Middle frontal gyrus (tissue), 1 donor: ENCODE data around the gene BCAR3.
"Not testable (repeated sequence)": the region's sequence is repeated elsewhere in the genome, so short reads cannot be mapped to it uniquely, and the experiment has no call there.

ENCODE experiments used
- DNase-seq: peaks from one replicate; pipeline ENCODE4 v3.0.0-alpha.2; 2015; ENCODE audit warnings: low spot score; ENCODE audit errors: extremely low spot score

The BCAR3 gene

DNA sequence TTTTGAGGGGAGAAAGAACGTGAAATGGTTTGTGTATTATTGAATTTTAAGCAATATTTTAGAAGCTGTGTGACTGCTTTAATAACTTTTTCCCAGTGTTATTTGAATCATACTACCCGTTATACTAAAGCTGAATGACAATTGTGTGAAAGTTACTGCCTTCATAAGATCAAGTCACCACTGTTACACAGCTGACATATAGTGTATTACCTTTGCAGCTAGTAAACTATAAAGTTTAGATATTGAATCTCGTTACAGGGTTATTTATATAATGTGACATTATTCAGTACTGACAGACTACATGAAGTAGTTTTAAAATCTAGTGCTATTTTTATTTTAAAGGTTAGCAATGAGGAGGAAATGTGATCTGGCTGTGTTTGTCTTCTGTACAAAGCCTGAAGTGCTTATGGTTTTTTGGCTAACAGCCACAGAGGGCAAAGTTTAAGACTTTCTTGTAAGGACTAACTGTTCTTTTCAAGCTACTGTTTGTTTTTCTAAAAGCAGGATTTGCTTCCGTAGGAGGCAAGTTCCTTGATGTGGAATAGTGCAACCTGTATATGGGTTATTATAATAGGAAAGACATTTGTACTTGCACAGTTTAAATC lies 127.6 kb downstream of the BCAR3 start:
- DNase-seq, result not testable (repeated sequence)

DNA sequence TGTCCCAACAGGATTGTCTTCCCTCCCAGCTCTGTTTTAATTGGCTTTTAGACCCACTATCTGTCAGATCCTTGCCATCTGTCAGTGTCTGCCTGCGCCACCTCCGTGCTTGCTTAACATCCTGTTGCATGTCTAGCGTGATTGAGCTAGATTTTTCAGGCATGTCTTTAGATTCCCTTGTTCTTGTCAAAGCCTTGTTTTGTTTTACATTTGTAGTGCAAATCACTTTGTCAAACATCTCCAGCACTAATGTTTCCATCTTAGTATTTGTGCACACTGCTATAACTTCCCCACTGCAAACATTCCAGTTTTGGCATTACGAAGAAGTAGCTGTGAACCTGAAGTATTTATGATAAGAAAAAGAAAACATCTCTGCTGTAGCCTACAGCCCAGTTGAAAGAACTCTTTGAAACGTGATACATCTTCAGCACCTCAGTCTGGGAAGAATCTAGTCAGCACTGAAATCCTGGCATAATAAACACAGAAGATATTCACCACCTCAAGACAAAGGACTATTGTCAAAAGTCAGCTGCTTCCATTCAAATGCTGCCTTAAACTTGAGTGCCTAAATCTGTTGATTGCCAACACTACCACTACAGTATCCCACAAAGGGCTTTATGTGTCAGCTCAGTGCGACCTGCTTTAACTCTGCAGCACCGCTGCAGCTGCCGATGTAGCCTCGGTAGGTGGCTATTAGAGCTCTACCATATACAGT lies 128.7 kb downstream of the BCAR3 start:
- DNase-seq, result peak; percentile 39

- DNase-seq, result no peak
These were observed 131.8 kb downstream of the BCAR3 start for GRCh38 chr1:93549811-93550210.

DNA sequence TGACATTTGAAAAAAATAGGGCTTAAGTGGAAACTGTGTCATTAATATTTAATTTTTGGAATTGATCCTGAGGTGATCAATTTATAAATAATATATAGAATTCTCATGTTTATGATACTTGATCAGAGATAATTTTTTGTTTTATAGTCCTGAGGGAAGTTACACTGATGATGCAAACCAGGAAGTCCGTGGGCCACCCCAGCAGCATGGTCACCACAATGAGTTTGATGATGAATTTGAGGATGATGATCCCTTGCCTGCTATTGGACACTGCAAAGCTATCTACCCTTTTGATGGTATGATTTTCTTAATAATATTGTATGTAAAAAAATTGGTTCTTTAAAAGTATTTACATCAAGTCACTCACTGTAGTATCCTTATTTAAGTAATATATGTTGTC lies 132.5 kb downstream of the BCAR3 start:
- DNase-seq, result no peak

GRCh38 chr1:93546162-93546863 lies 135.3 kb downstream of the BCAR3 start:
- no peak for DNase-seq

DNA sequence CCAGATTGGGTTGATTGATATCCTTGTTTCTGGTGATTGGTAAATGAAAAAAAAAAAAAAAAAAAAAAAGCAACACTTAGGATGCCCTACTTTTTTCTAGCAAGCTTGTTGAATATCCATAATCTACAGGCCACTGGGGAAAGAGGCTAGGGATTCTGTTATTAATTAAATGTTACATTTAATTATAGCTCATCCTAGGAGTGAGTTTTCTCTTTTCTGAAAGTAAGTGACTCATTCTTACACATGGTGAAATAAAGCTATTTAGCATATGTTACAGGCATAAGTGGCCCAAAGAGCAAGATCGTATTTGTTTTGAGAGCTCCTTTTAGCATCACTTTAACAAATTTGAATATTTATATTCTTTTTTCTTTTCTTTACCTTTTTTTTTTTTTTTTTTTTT lies 139.2 kb downstream of the BCAR3 start:
- no peak for DNase-seq

DNA sequence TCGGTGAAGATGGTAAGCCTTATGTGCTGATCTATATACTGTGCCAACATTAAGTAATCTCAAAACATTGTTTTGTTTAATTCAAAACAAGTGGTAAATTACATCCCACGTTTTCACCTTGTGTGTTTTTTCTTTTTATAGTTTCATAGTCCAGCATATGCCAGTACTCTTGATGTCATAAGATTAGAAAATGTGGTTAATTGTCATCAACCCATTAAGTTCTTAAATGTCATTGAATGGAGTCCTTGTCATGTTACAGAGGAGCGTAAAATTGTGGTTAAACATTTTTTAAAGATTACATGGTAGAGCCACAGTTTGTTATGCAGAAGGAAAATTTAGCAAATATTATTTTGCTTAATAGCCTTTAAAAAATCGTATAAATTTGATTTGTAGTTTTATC lies 140.6 kb downstream of the BCAR3 start:
- no peak for DNase-seq

DNA sequence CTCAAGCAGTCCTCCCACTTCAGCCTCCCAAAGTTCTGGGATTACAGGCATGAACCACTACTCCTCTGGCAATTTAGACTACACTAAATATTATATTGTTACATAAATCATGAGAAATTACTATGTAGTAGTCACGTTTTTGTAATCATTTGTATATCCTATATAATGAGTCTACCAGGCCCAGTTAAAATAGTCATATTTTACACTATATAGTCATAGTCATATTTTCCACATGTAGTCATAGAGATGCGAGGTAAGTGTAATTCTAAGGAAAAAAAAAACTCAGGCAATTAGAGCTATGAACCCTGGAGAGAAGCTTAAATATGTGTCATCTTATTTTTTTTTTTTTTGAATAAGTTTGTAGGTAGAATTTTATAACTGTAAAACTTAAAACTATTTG lies 143.7 kb downstream of the BCAR3 start:
- DNase-seq, result no peak

DNA sequence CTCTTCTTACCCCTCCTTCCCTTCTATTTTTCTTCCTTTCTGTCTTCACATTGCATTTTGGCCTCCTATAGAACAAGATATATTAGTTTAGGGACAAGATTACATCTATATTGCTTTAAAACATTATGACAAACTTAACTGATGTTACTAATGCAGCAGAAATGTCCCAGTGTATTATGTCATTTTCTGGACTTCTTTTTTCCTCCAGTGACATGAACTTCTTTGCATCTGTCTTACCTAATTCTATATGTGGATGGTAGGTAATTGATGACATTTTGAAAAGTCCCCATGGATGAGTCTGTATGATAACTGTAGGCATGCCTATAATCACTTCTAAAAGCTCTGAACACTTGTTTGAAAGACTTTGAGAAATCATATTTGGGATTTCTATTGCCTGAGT lies 144.2 kb downstream of the BCAR3 start:
- no peak for DNase-seq

DNA sequence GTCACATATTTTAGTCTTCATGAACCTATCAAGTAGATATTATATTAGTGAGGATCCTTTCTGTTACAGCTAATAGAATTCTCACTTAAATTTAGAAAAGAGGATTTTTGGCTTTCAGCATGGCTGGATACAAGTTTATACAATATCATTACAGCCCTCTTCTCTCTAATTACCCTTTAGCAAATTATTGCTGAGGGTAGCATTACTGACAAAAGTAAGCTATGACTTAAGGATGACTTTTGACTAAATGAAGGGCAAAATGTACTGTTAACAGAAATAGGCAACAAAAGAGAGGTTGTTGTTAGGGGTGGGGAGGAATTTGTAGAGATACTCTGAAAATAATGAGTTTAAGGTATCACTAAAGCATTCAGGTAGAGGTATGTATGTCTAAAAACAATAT lies 148.0 kb downstream of the BCAR3 start:
- no peak for DNase-seq

GRCh38 chr1:93532780-93533378 lies 148.8 kb downstream of the BCAR3 start:
- DNase-seq, result no peak

DNA sequence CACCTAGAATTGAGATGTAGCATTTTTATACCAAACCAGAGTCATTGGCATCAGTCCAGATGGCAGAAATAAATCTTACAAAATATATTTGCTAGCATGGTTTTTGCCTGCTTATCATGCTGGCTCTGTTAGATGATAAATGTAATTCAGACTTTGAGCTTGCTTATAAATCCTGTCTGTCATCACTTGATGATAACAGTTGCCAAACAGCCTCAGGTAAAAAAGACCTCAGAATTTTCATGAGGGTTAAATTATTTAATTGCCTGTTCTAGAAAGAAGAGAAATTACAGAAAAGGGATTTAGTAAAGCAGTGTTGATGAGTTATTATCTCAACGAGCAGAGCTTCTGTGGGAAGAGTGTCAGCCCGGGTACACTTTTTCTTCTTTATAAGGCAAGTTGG lies 150.4 kb downstream of the BCAR3 start:
- DNase-seq, result no peak

DNA sequence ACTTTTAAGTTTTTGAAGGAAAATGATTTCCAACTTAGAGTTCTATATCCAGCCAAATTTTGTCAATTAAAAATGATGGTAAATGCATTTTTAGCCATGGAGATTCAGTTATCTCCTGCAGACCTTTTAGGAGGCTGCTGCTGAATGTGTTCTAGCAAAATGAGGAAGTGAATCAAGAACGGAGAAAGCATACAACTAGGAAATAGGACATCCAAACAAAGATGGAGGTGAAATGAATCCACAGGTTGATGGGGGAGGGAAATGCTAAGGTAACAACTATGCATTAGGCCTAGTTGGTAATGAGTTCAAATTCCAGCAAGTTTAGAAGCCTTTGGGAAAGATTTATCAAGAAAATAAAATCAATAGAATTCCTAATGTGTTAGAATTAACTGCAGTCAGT lies 153.2 kb downstream of the BCAR3 start:
- DNase-seq, result no peak

DNA sequence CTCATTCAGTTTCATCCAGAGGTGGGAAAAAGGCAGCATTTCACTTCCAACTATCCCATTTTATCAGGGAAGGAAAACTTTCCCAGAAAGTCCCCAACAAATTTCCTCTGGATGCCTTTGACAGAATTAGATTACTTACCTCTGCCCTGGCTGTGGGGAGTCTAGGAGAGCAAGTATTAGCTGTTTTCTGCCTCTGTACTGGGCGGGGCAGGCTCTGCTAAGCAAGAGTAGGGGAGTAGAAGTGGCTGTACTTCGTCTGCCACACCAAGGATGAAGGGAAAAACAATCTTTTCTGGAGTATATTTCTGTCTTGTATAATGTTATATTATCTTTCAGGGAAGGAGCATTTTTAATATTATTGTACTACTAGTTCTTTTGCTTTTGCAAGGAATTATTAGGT lies 155.2 kb downstream of the BCAR3 start:
- no peak for DNase-seq

DNA sequence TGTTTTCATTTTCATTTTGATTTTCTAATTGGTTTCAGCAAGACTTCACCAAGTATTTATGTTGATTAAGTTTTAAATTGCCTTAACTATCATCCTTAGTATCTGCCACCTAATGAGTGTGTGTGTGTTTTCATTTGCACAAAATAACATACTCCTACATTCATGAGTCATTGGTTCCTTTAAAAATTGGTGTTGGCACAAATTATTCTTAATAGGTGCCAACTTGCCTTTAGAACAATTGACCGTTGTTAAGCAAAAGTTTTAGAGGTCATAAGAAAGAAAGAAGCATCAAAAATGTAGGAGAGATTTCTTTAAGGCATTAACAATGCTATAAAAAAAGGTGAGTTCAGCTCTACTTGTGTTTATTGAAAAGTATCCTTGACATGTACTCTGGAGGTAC lies 156.2 kb downstream of the BCAR3 start:
- DNase-seq, result no peak

GRCh38 chr1:93522721-93523120 lies 158.9 kb downstream of the BCAR3 start:
- DNase-seq, result no peak

- DNase-seq, result no peak
These were observed 160.0 kb downstream of the BCAR3 start for GRCh38 chr1:93521618-93522017.

DNA sequence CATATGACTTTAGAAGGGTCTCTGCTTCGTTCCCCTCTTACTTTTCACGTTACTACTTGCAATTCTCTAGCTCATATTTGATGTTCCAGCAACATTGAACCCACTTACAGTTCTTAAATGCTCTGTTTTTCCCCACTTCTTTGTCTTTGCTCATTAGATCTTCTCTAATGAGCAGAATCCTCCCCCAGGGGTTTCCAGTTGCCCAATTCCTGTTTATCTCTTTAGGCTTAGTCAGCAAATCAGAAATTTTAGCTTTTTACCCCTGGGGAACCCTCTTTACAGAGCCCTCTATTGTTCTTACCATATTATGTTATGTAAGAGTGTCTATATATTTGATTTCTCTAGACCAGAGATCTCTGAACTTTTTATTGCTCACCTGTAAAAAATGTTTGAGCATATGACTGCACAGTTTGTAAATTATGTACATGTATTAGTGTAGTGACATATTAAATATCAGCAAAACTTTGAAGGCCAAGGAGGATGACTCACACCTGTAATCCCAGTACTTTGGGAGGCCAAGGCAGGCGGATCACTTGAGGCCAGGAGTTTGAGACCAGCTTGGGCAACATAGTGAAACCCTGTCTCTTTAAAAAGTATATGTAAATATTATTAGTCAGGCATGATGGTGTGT lies 162.3 kb downstream of the BCAR3 start:
- DNase-seq, result no peak

DNA sequence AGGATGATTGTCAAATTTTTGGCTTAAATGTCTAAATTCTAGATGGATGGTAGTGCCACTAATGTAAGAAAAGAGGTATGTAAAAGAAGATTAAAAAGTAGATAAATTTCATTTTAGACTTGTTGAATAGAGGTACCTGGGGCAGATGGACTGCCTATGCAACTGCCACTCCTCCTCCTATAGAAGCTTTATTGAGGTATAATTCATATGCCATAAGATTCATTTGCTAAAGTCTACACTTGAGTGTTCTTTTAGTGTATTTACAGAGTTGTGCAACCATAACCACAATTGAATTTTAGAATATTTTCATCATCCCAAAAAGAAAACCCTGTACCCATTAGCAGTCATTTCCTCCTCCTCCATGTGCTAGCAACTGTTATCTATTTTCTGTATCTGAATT lies 163.1 kb downstream of the BCAR3 start:
- no peak for DNase-seq

DNA sequence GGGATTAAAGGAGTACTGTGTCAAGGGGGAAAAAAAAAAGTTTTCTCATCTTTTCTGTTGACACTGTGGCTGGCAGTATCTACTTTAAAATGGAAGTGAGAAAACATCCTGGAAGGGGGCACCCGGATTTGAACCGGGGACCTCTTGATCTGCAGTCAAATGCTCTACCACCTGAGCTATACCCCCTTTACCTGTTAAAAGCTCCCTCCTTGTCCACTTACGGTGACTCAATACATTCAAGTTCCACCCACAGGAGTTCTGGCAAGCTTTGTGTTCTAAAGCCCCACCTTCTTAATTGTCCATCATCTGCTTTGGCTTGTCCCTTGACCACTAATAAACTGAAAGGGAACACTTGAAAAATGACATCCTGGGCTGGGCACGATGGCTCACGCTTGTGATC lies 165.5 kb downstream of the BCAR3 start:
- DNase-seq, result no peak
